ENCODE measurements around the gene TSPAN13.

GRCh38 chr7:16801111-16801542, 47.6 kb downstream of the TSPAN13 start:
- no peak for TF ChIP-seq CTCF (IDR thresholded peaks at IDR 0.05)
- TF ChIP-seq POLR2A (IDR thresholded peaks at IDR 0.05) = no peak
